Measurements from ENCODE around the gene NTRK1. TPM values are rescaled to one million over a fixed set of nuclear protein-coding genes. Genes with fewer than 3 reads are reported as not detected.
A peak's percentile ranks its signal among the peaks of the same experiment; 100 is the strongest.

The NTRK1 gene
- total RNA-seq, 1 donor from 2014 or later, result 6.6 TPM

GRCh38 chr1:156833603-156834002, 27.1 kb upstream of the NTRK1 start:
- peaks cover 75% of the 10 kb centered on the region for H3K27me3 Mint-ChIP-seq

GRCh38 chr1:156834322-156834721, 26.3 kb upstream of the NTRK1 start:
- TF ChIP-seq CTCF (conservative IDR thresholded peaks at IDR 0.05), result no peak
- H3K27me3 Mint-ChIP-seq, result peaks cover 76% of the 10 kb centered on the region
- no peaks in the 10 kb centered on the region for H3K9me3 Mint-ChIP-seq
- no peak overlapping the region for H3K27ac Mint-ChIP-seq
- peaks cover 6% of the 10 kb centered on the region for H3K4me1 Mint-ChIP-seq (ENCODE audit: unreplicated experiment)
- no peak overlapping the region for H3K4me3 Mint-ChIP-seq
- no peak for DNase-seq (ENCODE audit: extremely low spot score, unreplicated experiment)
- H3K36me3 Mint-ChIP-seq, result no peaks in the 10 kb centered on the region

More at GRCh38 chr1:156833603-156834002, 27.1 kb upstream of the NTRK1 start:
- H3K4me3 Mint-ChIP-seq, result no peak overlapping the region
- DNase-seq (ENCODE audit: extremely low spot score, unreplicated experiment), result no peak
- no peaks in the 10 kb centered on the region for H3K36me3 Mint-ChIP-seq
- H3K9me3 Mint-ChIP-seq, result no peaks in the 10 kb centered on the region
- TF ChIP-seq CTCF (conservative IDR thresholded peaks at IDR 0.05), result no peak
- H3K27ac Mint-ChIP-seq, result no peak overlapping the region
- H3K4me1 Mint-ChIP-seq (ENCODE audit: unreplicated experiment), result peaks cover 1% of the 10 kb centered on the region

- Mint-ChIP-seq H3K27me3 (peaks cover 78% of the 10 kb centered on the region), H3K4me3 (no peak overlapping the region), H3K4me1 (ENCODE audit: unreplicated experiment) (peaks cover 11% of the 10 kb centered on the region), H3K36me3 (no peaks in the 10 kb centered on the region), H3K9me3 (no peaks in the 10 kb centered on the region), H3K27ac (no peak overlapping the region)
- no peak for TF ChIP-seq CTCF (conservative IDR thresholded peaks at IDR 0.05)
- DNase-seq (ENCODE audit: extremely low spot score, unreplicated experiment), result no peak
Observed at GRCh38 chr1:156836041-156836654, 24.5 kb upstream of the NTRK1 start.

GRCh38 chr1:156836892-156837291, 23.8 kb upstream of the NTRK1 start:
- H3K4me3 Mint-ChIP-seq, result no peak overlapping the region
- TF ChIP-seq CTCF (conservative IDR thresholded peaks at IDR 0.05), result no peak
- peaks cover 71% of the 10 kb centered on the region for H3K27me3 Mint-ChIP-seq

GRCh38 chr1:156838972-156839371, 21.7 kb upstream of the NTRK1 start:
- H3K27ac Mint-ChIP-seq, result no peak overlapping the region

More at GRCh38 chr1:156836892-156837291, 23.8 kb upstream of the NTRK1 start:
- H3K9me3 Mint-ChIP-seq, result no peaks in the 10 kb centered on the region
- no peak overlapping the region for H3K27ac Mint-ChIP-seq
- DNase-seq (ENCODE audit: extremely low spot score, unreplicated experiment), result no peak
- no peaks in the 10 kb centered on the region for H3K36me3 Mint-ChIP-seq
- H3K4me1 Mint-ChIP-seq (ENCODE audit: unreplicated experiment), result peaks cover 11% of the 10 kb centered on the region

More at GRCh38 chr1:156838972-156839371, 21.7 kb upstream of the NTRK1 start:
- Mint-ChIP-seq H3K36me3 (no peaks in the 10 kb centered on the region), H3K4me1 (ENCODE audit: unreplicated experiment) (peaks cover 11% of the 10 kb centered on the region), H3K27me3 (peaks cover 73% of the 10 kb centered on the region), H3K4me3 (no peak overlapping the region), H3K9me3 (no peaks in the 10 kb centered on the region)
- TF ChIP-seq CTCF (conservative IDR thresholded peaks at IDR 0.05), result peak; percentile 89
- DNase-seq (ENCODE audit: extremely low spot score, unreplicated experiment), result no peak

Measured in type B pancreatic cell (in vitro differentiated cells).